Measurements from ENCODE around the gene MINAR1. TPM values are rescaled to one million over a fixed set of nuclear protein-coding genes. Genes with fewer than 3 reads are reported as not detected.

MINAR1 gene
- total RNA-seq, 1 experiment from 2014 or later: 1.4 TPM

- TF ChIP-seq ESRRA (CRISPR knock-in tag; IDR thresholded peaks at IDR 0.05; ENCODE audit: borderline replicate concordance) (no peak), ERG (CRISPR knock-in tag; IDR thresholded peaks at IDR 0.05) (no peak)
- ChIA-PET POLR2A (no interaction called here), CTCF (interaction anchor here (3.0 to 3.1 kb wide), 2 partner anchors 13 to 202 kb away, joined by 9 to 17 read pairs; no protein-coding TSS in a partner anchor)
- H3K27me3 Mint-ChIP-seq (ENCODE audit: low read depth): no peaks in the 10 kb centered on the region
- no peaks in the 10 kb centered on the region for H3K4me1 Mint-ChIP-seq
- peaks cover 9% of the 10 kb centered on the region for H3K9me3 Mint-ChIP-seq
- no peak for ATAC-seq
- H3K36me3 Mint-ChIP-seq: no peaks in the 10 kb centered on the region
- H3K4me3 Mint-ChIP-seq: no peak overlapping the region
- DNase-seq (ENCODE audit: low spot score): no peak
- no peak overlapping the region for H3K27ac Mint-ChIP-seq
These were observed 37.9 kb upstream of the MINAR1 start for GRCh38 chr15:79394231-79394630.

GRCh38 chr15:79396850-79397249 is 35.3 kb upstream of the MINAR1 start:
- H3K36me3 Mint-ChIP-seq: no peaks in the 10 kb centered on the region
- CTCF ChIA-PET: no interaction called here
- H3K9me3 Mint-ChIP-seq: no peaks in the 10 kb centered on the region
- H3K4me1 Mint-ChIP-seq: peaks cover 5% of the 10 kb centered on the region
- DNase-seq (ENCODE audit: low spot score): no peak
- H3K27ac Mint-ChIP-seq: no peak overlapping the region
- TF ChIP-seq RELA (CRISPR knock-in tag; IDR thresholded peaks at IDR 0.05; ENCODE audit: borderline replicate concordance) (no peak), ETV6 (CRISPR knock-in tag; IDR thresholded peaks at IDR 0.05) (no peak), ESRRA (CRISPR knock-in tag; IDR thresholded peaks at IDR 0.05; ENCODE audit: borderline replicate concordance) (no peak), KAT7 (CRISPR knock-in tag; IDR thresholded peaks at IDR 0.05; ENCODE audit: borderline replicate concordance) (no peak), ZNF532 (CRISPR knock-in tag; IDR thresholded peaks at IDR 0.05; ENCODE audit: borderline replicate concordance) (no peak), SMAD4 (CRISPR knock-in tag; IDR thresholded peaks at IDR 0.05) (no peak), ZNF396 (CRISPR knock-in tag; IDR thresholded peaks at IDR 0.05; ENCODE audit: borderline replicate concordance) (no peak), GABPB1 (CRISPR knock-in tag; IDR thresholded peaks at IDR 0.05) (no peak), ZNF317 (CRISPR knock-in tag; IDR thresholded peaks at IDR 0.05; ENCODE audit: borderline replicate concordance, low read depth) (no peak), CDX4 (CRISPR knock-in tag; IDR thresholded peaks at IDR 0.05; ENCODE audit: borderline replicate concordance) (no peak)
- ATAC-seq: no peak
- POLR2A ChIA-PET: interaction anchor here (0.6 kb wide), 1 partner anchor 392 kb away, joined by 3 read pairs; no protein-coding TSS in a partner anchor
- no peaks in the 10 kb centered on the region for H3K27me3 Mint-ChIP-seq (ENCODE audit: low read depth)
- H3K4me3 Mint-ChIP-seq: no peak overlapping the region

GRCh38 chr15:79397269-79397910 is 34.7 kb upstream of the MINAR1 start:
- Mint-ChIP-seq H3K9me3 (no peaks in the 10 kb centered on the region), H3K27me3 (ENCODE audit: low read depth) (no peaks in the 10 kb centered on the region), H3K36me3 (no peaks in the 10 kb centered on the region), H3K4me1 (peaks cover 5% of the 10 kb centered on the region), H3K27ac (no peak overlapping the region), H3K4me3 (no peak overlapping the region)
- ChIA-PET CTCF (no interaction called here), POLR2A (interaction anchor here (0.6 kb wide), 1 partner anchor 391 kb away, joined by 3 read pairs; no protein-coding TSS in a partner anchor)
- DNase-seq (ENCODE audit: low spot score): no peak
- ATAC-seq: no peak
- TF ChIP-seq ATF3 (CRISPR knock-in tag; conservative IDR thresholded peaks at IDR 0.05) (no peak), CREM (CRISPR knock-in tag; IDR thresholded peaks at IDR 0.05) (no peak), ZNF263 (CRISPR knock-in tag; IDR thresholded peaks at IDR 0.05; ENCODE audit: low read depth) (no peak), MLX (CRISPR knock-in tag; IDR thresholded peaks at IDR 0.05) (no peak), GABPB1 (CRISPR knock-in tag; IDR thresholded peaks at IDR 0.05) (no peak), PREB (CRISPR knock-in tag; IDR thresholded peaks at IDR 0.05; ENCODE audit: borderline replicate concordance) (no peak), NR1H2 (CRISPR knock-in tag; IDR thresholded peaks at IDR 0.05) (no peak), ZNF423 (CRISPR knock-in tag; IDR thresholded peaks at IDR 0.05) (no peak), USF1 (CRISPR knock-in tag; IDR thresholded peaks at IDR 0.05) (no peak), ZBTB21 (CRISPR knock-in tag; IDR thresholded peaks at IDR 0.05; ENCODE audit: borderline replicate concordance) (no peak), ZNF138 (CRISPR knock-in tag; conservative IDR thresholded peaks at IDR 0.05) (no peak), CBFB (CRISPR knock-in tag; IDR thresholded peaks at IDR 0.05; ENCODE audit: low read depth) (no peak)

Data from WTC11 (cell line).